Thoracic aorta (tissue), 2 donors: Measurements from ENCODE around the gene MAP1LC3A. TPM values are rescaled to one million over a fixed set of nuclear protein-coding genes. Genes with fewer than 3 reads are reported as not detected.

ENCODE experiments used
- ATAC-seq: fragments of 150-250 bp; one replicate; pipeline ENCODE4 v1.8.0; 2017; ENCODE audit warnings: low read depth; ENCODE audit not compliant: insufficient number of reproducible peaks, low FRiP score
- DNase-seq: peaks from one replicate; pipeline ENCODE4 v3.0.0-alpha.2; 2020; ENCODE audit warnings: low spot score
- H3K27ac ChIP-seq, 2 donors: fragments of 200-600 bp; sonication (generic); 1 replicate in 1 of 2; 2 replicates in 1 of 2; pipeline ENCODE4 v1.5.1; 2016; ENCODE audit warnings: mild to moderate bottlenecking in 2 of 2, moderate library complexity in 2 of 2
- H3K27me3 ChIP-seq: fragments of 200-600 bp; sonication (generic); replicated peaks from 2 replicates; pipeline ENCODE4 v1.6.0; 2016; ENCODE audit warnings: mild to moderate bottlenecking; ENCODE audit not compliant: insufficient read depth
- H3K36me3 ChIP-seq: fragments of 200-600 bp; sonication (generic); one replicate; pipeline ENCODE4 v1.5.1; 2016
- H3K4me1 ChIP-seq, 2 donors: fragments of 200-600 bp; sonication (generic); 1 replicate in 1 of 2; 2 replicates in 1 of 2; pipeline versions ENCODE4 v1.5.1 to v1.6.0; 2016; ENCODE audit warnings: low read depth in 2 of 2, mild to moderate bottlenecking in 1 of 2; ENCODE audit not compliant: control insufficient read depth in 1 of 2
- H3K4me3 ChIP-seq: fragments of 200-600 bp; sonication (generic); 2 replicates; pipeline ENCODE4 v1.5.1; 2016; ENCODE audit warnings: mild to moderate bottlenecking
- H3K9me3 ChIP-seq: fragments of 200-600 bp; sonication (generic); 2 replicates; pipeline ENCODE4 v1.5.1; 2016
- total RNA-seq, 2 donors: library from RNA; depleted of rRNA; stranded (reverse); fragments of >200 nt; gene quantifications; one replicate each; pipeline versions ENCODE4 v1.1.0 to v1.2.3, GENCODE V29; 2016
- TF ChIP-seq, protein P1 (sequence below): fragments of 200-600 bp; sonication (generic); IDR thresholded peaks from one replicate; pipeline ENCODE4 v1.5.1; 2019; ENCODE audit warnings: antibody characterized with exemption

Gene MAP1LC3A
- total RNA-seq, 2 donors from 2014 or later: 39.2 to 79.6 TPM

DNA sequence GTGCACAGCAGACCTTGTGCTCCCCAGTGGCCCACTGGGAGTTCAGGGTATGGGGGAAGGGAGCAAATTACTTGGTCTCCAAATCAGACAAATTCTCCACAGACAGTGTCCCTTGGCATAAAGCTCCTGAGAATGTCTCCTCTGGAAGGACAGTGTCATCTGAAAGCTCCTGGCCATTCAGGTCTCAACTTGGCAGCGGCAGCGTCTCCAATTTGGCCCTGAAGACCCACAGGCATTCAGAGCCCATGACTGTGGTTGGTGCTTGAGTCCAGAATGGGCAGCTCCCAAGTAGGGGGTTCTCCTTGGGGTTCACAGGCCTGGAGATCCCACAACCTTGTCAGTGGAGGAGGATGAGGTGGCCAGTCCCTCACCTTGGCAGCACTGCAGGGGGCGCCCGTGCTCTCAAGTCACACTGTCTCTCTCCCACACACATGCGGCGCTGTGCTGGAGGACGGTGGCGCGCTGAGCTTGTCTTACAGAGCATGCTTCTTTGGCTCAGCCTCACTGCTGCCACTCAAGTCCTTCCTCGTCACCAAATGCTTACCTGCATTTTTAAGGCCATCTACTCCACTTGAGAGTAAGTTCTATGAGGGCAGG is 21.6 kb upstream of the MAP1LC3A start:
- no peaks in the 10 kb centered on the region for H3K27me3 ChIP-seq
- TF ChIP-seq, protein P1, sequence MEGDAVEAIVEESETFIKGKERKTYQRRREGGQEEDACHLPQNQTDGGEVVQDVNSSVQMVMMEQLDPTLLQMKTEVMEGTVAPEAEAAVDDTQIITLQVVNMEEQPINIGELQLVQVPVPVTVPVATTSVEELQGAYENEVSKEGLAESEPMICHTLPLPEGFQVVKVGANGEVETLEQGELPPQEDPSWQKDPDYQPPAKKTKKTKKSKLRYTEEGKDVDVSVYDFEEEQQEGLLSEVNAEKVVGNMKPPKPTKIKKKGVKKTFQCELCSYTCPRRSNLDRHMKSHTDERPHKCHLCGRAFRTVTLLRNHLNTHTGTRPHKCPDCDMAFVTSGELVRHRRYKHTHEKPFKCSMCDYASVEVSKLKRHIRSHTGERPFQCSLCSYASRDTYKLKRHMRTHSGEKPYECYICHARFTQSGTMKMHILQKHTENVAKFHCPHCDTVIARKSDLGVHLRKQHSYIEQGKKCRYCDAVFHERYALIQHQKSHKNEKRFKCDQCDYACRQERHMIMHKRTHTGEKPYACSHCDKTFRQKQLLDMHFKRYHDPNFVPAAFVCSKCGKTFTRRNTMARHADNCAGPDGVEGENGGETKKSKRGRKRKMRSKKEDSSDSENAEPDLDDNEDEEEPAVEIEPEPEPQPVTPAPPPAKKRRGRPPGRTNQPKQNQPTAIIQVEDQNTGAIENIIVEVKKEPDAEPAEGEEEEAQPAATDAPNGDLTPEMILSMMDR: no peak
- ATAC-seq (no peak), DNase-seq (no peak)
- no peaks in the 10 kb centered on the region for H3K4me1 ChIP-seq
- no peak overlapping the region for H3K4me3 ChIP-seq
- H3K27ac ChIP-seq: no peak overlapping the region
- H3K36me3 ChIP-seq: peaks cover 63% of the 10 kb centered on the region
- H3K9me3 ChIP-seq: no peaks in the 10 kb centered on the region

DNA sequence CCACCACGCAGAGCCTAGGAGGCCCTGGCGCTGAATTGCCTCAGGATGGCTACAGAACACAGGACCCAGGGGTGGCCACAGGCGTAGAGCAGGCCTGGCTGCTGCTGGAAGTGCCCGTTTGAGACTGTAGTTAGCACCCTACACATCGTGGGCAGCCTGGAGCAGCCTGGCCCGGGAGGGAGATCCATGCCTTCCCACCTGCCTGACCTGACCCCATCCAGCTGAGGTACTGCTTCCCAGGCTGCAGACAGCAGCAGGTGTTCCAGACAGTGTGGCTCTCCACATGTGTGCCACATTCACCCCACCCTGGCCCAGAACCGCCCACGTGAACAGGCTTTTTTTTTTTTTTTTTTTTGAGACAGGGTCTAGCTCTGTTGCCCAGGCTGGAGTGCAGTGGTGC is 20.9 kb upstream of the MAP1LC3A start:
- H3K36me3 ChIP-seq: peaks cover 61% of the 10 kb centered on the region

DNA sequence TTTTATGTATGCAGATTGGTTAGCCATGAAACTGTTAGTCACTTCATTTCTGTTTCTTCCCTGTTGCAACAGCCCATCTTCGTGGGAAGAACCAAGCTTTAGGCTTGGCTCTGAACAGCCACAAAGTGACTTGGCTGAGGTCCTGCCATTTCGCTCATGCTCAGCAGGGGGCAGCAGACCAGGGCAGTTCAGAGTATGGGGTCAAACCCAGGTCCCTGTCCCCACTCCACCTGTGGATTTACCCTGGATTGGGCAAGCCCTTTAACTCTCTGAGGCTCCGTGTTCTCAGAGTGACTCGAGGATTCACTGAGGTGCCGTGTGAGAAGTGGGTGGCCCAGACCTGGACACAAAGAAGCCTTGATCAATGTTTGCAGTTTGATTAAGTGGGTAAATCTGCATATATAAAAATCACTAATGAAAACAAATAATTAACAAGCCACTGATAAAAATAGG is 19.8 kb upstream of the MAP1LC3A start:
- no peak for DNase-seq
- Histone ChIP-seq H3K4me3 (no peak overlapping the region), H3K9me3 (no peaks in the 10 kb centered on the region), H3K36me3 (peaks cover 56% of the 10 kb centered on the region), H3K27ac (no peak overlapping the region), H3K27me3 (no peaks in the 10 kb centered on the region), H3K4me1 (no peaks in the 10 kb centered on the region)
- TF ChIP-seq, protein P1: peak; percentile 57
- no peak for ATAC-seq

More for the DNA sequence above, 20.9 kb upstream of the MAP1LC3A start:
- no peaks in the 10 kb centered on the region for H3K9me3 ChIP-seq
- DNase-seq: no peak
- no peak overlapping the region for H3K4me3 ChIP-seq
- TF ChIP-seq, protein P1: no peak
- no peaks in the 10 kb centered on the region for H3K27me3 ChIP-seq
- ATAC-seq: no peak
- H3K4me1 ChIP-seq: no peaks in the 10 kb centered on the region
- no peak overlapping the region for H3K27ac ChIP-seq

DNA sequence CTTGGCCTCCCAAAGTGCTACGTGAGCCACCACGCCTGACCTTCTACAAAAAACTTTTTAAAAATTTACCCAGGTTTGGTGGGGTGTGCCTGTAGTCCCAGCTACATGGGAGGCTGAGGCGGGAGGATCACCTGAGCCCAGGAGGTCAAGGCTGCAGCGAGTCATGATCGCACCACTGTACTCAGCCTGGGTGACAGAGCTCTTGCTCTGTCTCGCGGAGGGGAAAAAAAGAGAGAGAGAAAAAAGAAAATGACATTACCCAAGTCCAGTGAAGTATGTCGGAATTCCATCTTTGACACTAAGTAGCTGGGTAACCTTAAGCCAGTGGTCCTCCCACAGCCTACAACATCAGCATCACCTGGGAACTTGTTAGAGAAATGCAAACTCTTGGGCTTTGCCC is 18.8 kb upstream of the MAP1LC3A start:
- H3K27ac ChIP-seq: no peak overlapping the region
- no peaks in the 10 kb centered on the region for H3K4me1 ChIP-seq
- no peaks in the 10 kb centered on the region for H3K9me3 ChIP-seq
- peaks cover 49% of the 10 kb centered on the region for H3K36me3 ChIP-seq
- H3K27me3 ChIP-seq: no peaks in the 10 kb centered on the region
- H3K4me3 ChIP-seq: no peak overlapping the region
- DNase-seq: no peak
- TF ChIP-seq, protein P1: no peak
- ATAC-seq: no peak

DNA sequence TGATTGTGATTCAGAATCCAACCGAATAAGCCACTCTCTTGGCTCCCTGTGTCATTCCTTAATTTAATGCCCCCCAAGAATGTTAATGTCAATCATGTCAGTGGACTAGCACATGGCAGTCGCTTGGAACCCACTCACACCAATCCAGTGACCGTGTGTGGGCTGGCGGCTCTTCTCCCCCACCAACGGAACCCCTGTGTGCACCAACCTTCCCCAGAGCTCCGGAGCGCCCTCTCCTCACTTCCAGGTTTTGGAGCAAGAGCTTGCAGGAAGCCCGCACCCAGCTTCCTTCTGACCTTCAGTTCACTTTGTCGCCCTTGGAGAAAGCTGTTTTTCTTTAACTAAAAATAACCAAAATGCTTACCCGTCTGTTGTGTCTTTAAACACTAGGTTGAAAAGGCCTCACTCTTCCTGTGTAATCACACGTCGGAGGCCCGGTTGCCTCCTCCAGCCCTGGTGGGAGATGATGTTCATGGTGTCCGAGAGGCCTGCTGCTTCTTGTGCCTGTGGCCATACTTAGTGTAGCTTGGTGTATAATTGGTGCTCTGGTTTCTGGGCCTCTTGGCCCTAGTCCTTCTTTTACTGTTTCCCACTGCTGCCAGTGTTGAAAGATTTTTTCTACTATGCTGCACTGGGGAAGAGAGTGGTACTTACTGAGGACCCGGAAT is 17.8 kb upstream of the MAP1LC3A start:
- TF ChIP-seq, protein P1: no peak

More for the DNA sequence above, 17.8 kb upstream of the MAP1LC3A start:
- ATAC-seq: no peak
- no peaks in the 10 kb centered on the region for H3K27me3 ChIP-seq
- DNase-seq: no peak
- no peaks in the 10 kb centered on the region for H3K9me3 ChIP-seq
- no peak overlapping the region for H3K27ac ChIP-seq
- no peak overlapping the region for H3K4me3 ChIP-seq
- H3K36me3 ChIP-seq: peaks cover 39% of the 10 kb centered on the region
- no peaks in the 10 kb centered on the region for H3K4me1 ChIP-seq
